ENCODE measurements around the gene TGFA.

- TF ChIP-seq CTCF (IDR thresholded peaks at IDR 0.05; ENCODE audit: low read length), result no peak
- no peak for TF ChIP-seq EZH2 (IDR thresholded peaks at IDR 0.05; ENCODE audit: borderline replicate concordance, low read length)
Measured at GRCh38 chr2:70461414-70461813, 92.2 kb downstream of the TGFA start.

Measured in OCI-LY1 (cell line).